Rectal smooth muscle tissue (tissue), 1 donor: Measurements from ENCODE around the gene FMNL3.

Source experiments
- H3K27ac ChIP-seq: one replicate; pipeline ENCODE4 v1.7.0; 2013; ENCODE audit warnings: low read depth, low read length, inconsistent platforms
- H3K27me3 ChIP-seq: one replicate; pipeline ENCODE4 v1.7.0; 2013; ENCODE audit warnings: low read length; ENCODE audit not compliant: control insufficient read depth, insufficient read depth
- H3K36me3 ChIP-seq: one replicate; pipeline ENCODE4 v1.7.0; 2013; ENCODE audit warnings: low read length; ENCODE audit not compliant: control insufficient read depth, insufficient read depth
- H3K4me1 ChIP-seq: one replicate; pipeline ENCODE4 v1.7.0; 2013; ENCODE audit warnings: low read length; ENCODE audit not compliant: control insufficient read depth, insufficient read depth
- H3K4me3 ChIP-seq: one replicate; pipeline ENCODE4 v1.7.0; 2013; ENCODE audit warnings: low read length
- H3K9ac ChIP-seq: one replicate; pipeline ENCODE4 v1.7.0; 2013; ENCODE audit warnings: low read length

FMNL3 gene

GRCh38 chr12:49652921-49653520 is 54.2 kb downstream of the FMNL3 start:
- Histone ChIP-seq H3K4me1 (no peaks in the 10 kb centered on the region), H3K4me3 (no peak overlapping the region), H3K36me3 (peaks cover 17% of the 10 kb centered on the region), H3K9ac (no peak overlapping the region), H3K27ac (no peak overlapping the region), H3K27me3 (no peaks in the 10 kb centered on the region)

GRCh38 chr12:49651855-49652254 is 55.4 kb downstream of the FMNL3 start:
- Histone ChIP-seq H3K27ac (no peak overlapping the region), H3K27me3 (no peaks in the 10 kb centered on the region), H3K36me3 (peaks cover 11% of the 10 kb centered on the region), H3K9ac (no peak overlapping the region), H3K4me3 (no peak overlapping the region), H3K4me1 (no peaks in the 10 kb centered on the region)

- Histone ChIP-seq H3K4me3 (no peak overlapping the region), H3K27ac (no peak overlapping the region), H3K27me3 (no peaks in the 10 kb centered on the region), H3K9ac (no peak overlapping the region), H3K36me3 (peaks cover 5% of the 10 kb centered on the region), H3K4me1 (no peaks in the 10 kb centered on the region)
These were observed 57.3 kb downstream of the FMNL3 start for GRCh38 chr12:49649892-49650291.

- peaks cover 5% of the 10 kb centered on the region for H3K36me3 ChIP-seq
- no peak overlapping the region for H3K27ac ChIP-seq
- H3K27me3 ChIP-seq = no peaks in the 10 kb centered on the region
These were observed 57.8 kb downstream of the FMNL3 start for GRCh38 chr12:49649445-49649844.

GRCh38 chr12:49648712-49649003 is 58.5 kb downstream of the FMNL3 start:
- H3K4me3 ChIP-seq = no peak overlapping the region
- H3K4me1 ChIP-seq = peaks cover 2% of the 10 kb centered on the region
- no peaks in the 10 kb centered on the region for H3K27me3 ChIP-seq
- H3K36me3 ChIP-seq = peaks cover 5% of the 10 kb centered on the region
- H3K27ac ChIP-seq = no peak overlapping the region
- H3K9ac ChIP-seq = no peak overlapping the region

More at GRCh38 chr12:49649445-49649844, 57.8 kb downstream of the FMNL3 start:
- Histone ChIP-seq H3K4me1 (peaks cover 2% of the 10 kb centered on the region), H3K9ac (no peak overlapping the region), H3K4me3 (no peak overlapping the region)

GRCh38 chr12:49647827-49648711 is 59.1 kb downstream of the FMNL3 start:
- peaks cover 5% of the 10 kb centered on the region for H3K36me3 ChIP-seq
- no peak overlapping the region for H3K27ac ChIP-seq
- H3K9ac ChIP-seq = no peak overlapping the region
- no peaks in the 10 kb centered on the region for H3K27me3 ChIP-seq
- no peak overlapping the region for H3K4me3 ChIP-seq
- peaks cover 2% of the 10 kb centered on the region for H3K4me1 ChIP-seq

GRCh38 chr12:49646871-49647654 is 60.1 kb downstream of the FMNL3 start:
- Histone ChIP-seq H3K4me3 (no peak overlapping the region), H3K27ac (no peak overlapping the region), H3K9ac (no peak overlapping the region), H3K36me3 (peaks cover 9% of the 10 kb centered on the region), H3K4me1 (peaks cover 2% of the 10 kb centered on the region), H3K27me3 (no peaks in the 10 kb centered on the region)

- H3K9ac ChIP-seq = no peak overlapping the region
- H3K4me3 ChIP-seq = no peak overlapping the region
- H3K36me3 ChIP-seq = peaks cover 10% of the 10 kb centered on the region
- no peak overlapping the region for H3K27ac ChIP-seq
- H3K4me1 ChIP-seq = peaks cover 2% of the 10 kb centered on the region
- no peaks in the 10 kb centered on the region for H3K27me3 ChIP-seq
These were observed 60.8 kb downstream of the FMNL3 start for GRCh38 chr12:49646331-49646830.

GRCh38 chr12:49645146-49646039 is 61.8 kb downstream of the FMNL3 start:
- no peak overlapping the region for H3K4me3 ChIP-seq
- H3K9ac ChIP-seq = no peak overlapping the region
- H3K36me3 ChIP-seq = peaks cover 12% of the 10 kb centered on the region
- H3K27ac ChIP-seq = no peak overlapping the region
- H3K4me1 ChIP-seq = peaks cover 2% of the 10 kb centered on the region
- H3K27me3 ChIP-seq = no peaks in the 10 kb centered on the region

GRCh38 chr12:49644620-49644994 is 62.6 kb downstream of the FMNL3 start:
- H3K4me1 ChIP-seq = peaks cover 2% of the 10 kb centered on the region
- no peak overlapping the region for H3K27ac ChIP-seq
- no peaks in the 10 kb centered on the region for H3K27me3 ChIP-seq
- no peak overlapping the region for H3K9ac ChIP-seq
- peaks cover 12% of the 10 kb centered on the region for H3K36me3 ChIP-seq
- no peak overlapping the region for H3K4me3 ChIP-seq

- Histone ChIP-seq H3K36me3 (peaks cover 8% of the 10 kb centered on the region), H3K9ac (no peak overlapping the region), H3K27ac (no peak overlapping the region), H3K27me3 (no peaks in the 10 kb centered on the region), H3K4me3 (no peak overlapping the region), H3K4me1 (peaks cover 2% of the 10 kb centered on the region)
These were observed 63.1 kb downstream of the FMNL3 start for GRCh38 chr12:49643961-49644619.
